ENCODE measurements around the gene ANKRD28. TPM values are rescaled to one million over a fixed set of nuclear protein-coding genes. Genes with fewer than 3 reads are reported as not detected.

Gene ANKRD28
- total RNA-seq, 1 donor from 2014 or later, result 104 TPM

GRCh38 chr3:15667484-15667883 is 130.3 kb downstream of the ANKRD28 start:
- H3K27ac Mint-ChIP-seq (ENCODE audit: unreplicated experiment), result no peak overlapping the region
- peaks cover 8% of the 10 kb centered on the region for H3K9me3 Mint-ChIP-seq (ENCODE audit: low read depth)
- H3K4me1 Mint-ChIP-seq (ENCODE audit: low read depth), result peaks cover 16% of the 10 kb centered on the region
- no peak for TF ChIP-seq CTCF (IDR thresholded peaks at IDR 0.05)
- no peaks in the 10 kb centered on the region for H3K27me3 Mint-ChIP-seq (ENCODE audit: low read depth)
- no peak overlapping the region for H3K4me3 Mint-ChIP-seq (ENCODE audit: unreplicated experiment)
- no peak for DNase-seq (ENCODE audit: low spot score)
- peaks cover 35% of the 10 kb centered on the region for H3K36me3 Mint-ChIP-seq (ENCODE audit: low read depth)

GRCh38 chr3:15666277-15666676 is 131.5 kb downstream of the ANKRD28 start:
- no peak for TF ChIP-seq CTCF (IDR thresholded peaks at IDR 0.05)
- Mint-ChIP-seq H3K27ac (ENCODE audit: unreplicated experiment) (no peak overlapping the region), H3K4me3 (ENCODE audit: unreplicated experiment) (no peak overlapping the region), H3K27me3 (ENCODE audit: low read depth) (no peaks in the 10 kb centered on the region), H3K9me3 (ENCODE audit: low read depth) (peaks cover 12% of the 10 kb centered on the region), H3K36me3 (ENCODE audit: low read depth) (peaks cover 32% of the 10 kb centered on the region), H3K4me1 (ENCODE audit: low read depth) (peaks cover 16% of the 10 kb centered on the region)
- DNase-seq (ENCODE audit: low spot score), result no peak

- Mint-ChIP-seq H3K27ac (ENCODE audit: unreplicated experiment) (no peak overlapping the region), H3K27me3 (ENCODE audit: low read depth) (no peaks in the 10 kb centered on the region), H3K36me3 (ENCODE audit: low read depth) (peaks cover 27% of the 10 kb centered on the region), H3K4me3 (ENCODE audit: unreplicated experiment) (no peak overlapping the region), H3K4me1 (ENCODE audit: low read depth) (peaks cover 18% of the 10 kb centered on the region), H3K9me3 (ENCODE audit: low read depth) (peaks cover 14% of the 10 kb centered on the region)
- no peak for TF ChIP-seq CTCF (IDR thresholded peaks at IDR 0.05)
- no peak for DNase-seq (ENCODE audit: low spot score)
Measured at GRCh38 chr3:15665510-15666150, 132.1 kb downstream of the ANKRD28 start.

GRCh38 chr3:15664144-15664543 is 133.6 kb downstream of the ANKRD28 start:
- peaks cover 25% of the 10 kb centered on the region for H3K4me1 Mint-ChIP-seq (ENCODE audit: low read depth)
- no peak overlapping the region for H3K4me3 Mint-ChIP-seq (ENCODE audit: unreplicated experiment)
- H3K27me3 Mint-ChIP-seq (ENCODE audit: low read depth), result no peaks in the 10 kb centered on the region
- peaks cover 21% of the 10 kb centered on the region for H3K36me3 Mint-ChIP-seq (ENCODE audit: low read depth)
- no peak overlapping the region for H3K27ac Mint-ChIP-seq (ENCODE audit: unreplicated experiment)
- H3K9me3 Mint-ChIP-seq (ENCODE audit: low read depth), result peaks cover 14% of the 10 kb centered on the region
- TF ChIP-seq CTCF (IDR thresholded peaks at IDR 0.05), result no peak
- DNase-seq (ENCODE audit: low spot score), result no peak

GRCh38 chr3:15660055-15660935 is 137.5 kb downstream of the ANKRD28 start:
- peaks cover 10% of the 10 kb centered on the region for H3K36me3 Mint-ChIP-seq (ENCODE audit: low read depth)
- no peak for TF ChIP-seq CTCF (IDR thresholded peaks at IDR 0.05)
- H3K9me3 Mint-ChIP-seq (ENCODE audit: low read depth), result peaks cover 25% of the 10 kb centered on the region
- no peak overlapping the region for H3K4me3 Mint-ChIP-seq (ENCODE audit: unreplicated experiment)
- peak overlapping the region; percentile 51 for H3K27ac Mint-ChIP-seq (ENCODE audit: unreplicated experiment)
- peaks cover 27% of the 10 kb centered on the region for H3K4me1 Mint-ChIP-seq (ENCODE audit: low read depth)
- H3K27me3 Mint-ChIP-seq (ENCODE audit: low read depth), result no peaks in the 10 kb centered on the region
- DNase-seq (ENCODE audit: low spot score), result no peak
